ENCODE results near the gene TH. TPM values are rescaled to one million over a fixed set of nuclear protein-coding genes. Genes with fewer than 3 reads are reported as not detected.

Gene TH
- total RNA-seq, 1 donor: not detected

- TF ChIP-seq CTCF (IDR thresholded peaks at IDR 0.05; ENCODE audit: insufficient read depth, low read depth, low read length): peak; percentile 71
- peak; percentile 75 for DNase-seq (ENCODE audit: low read depth)
- no peak overlapping the region for H3K4me3 ChIP-seq (ENCODE audit: low read depth, low read length)
Measured at GRCh38 chr11:2149864-2150847, 21.5 kb downstream of the TH start.

GRCh38 chr11:2149460-2149859, 22.2 kb downstream of the TH start:
- DNase-seq (ENCODE audit: low read depth): no peak
- no peak for TF ChIP-seq CTCF (IDR thresholded peaks at IDR 0.05; ENCODE audit: insufficient read depth, low read depth, low read length)
- H3K4me3 ChIP-seq (ENCODE audit: low read depth, low read length): no peak overlapping the region

- H3K4me3 ChIP-seq (ENCODE audit: low read depth, low read length): no peak overlapping the region
- DNase-seq (ENCODE audit: low read depth): no peak
- no peak for TF ChIP-seq CTCF (IDR thresholded peaks at IDR 0.05; ENCODE audit: insufficient read depth, low read depth, low read length)
Measured at GRCh38 chr11:2148595-2148994, 23.0 kb downstream of the TH start.

- H3K4me3 ChIP-seq (ENCODE audit: low read depth, low read length): no peak overlapping the region
- DNase-seq (ENCODE audit: low read depth): no peak
- no peak for TF ChIP-seq CTCF (IDR thresholded peaks at IDR 0.05; ENCODE audit: insufficient read depth, low read depth, low read length)
Measured at GRCh38 chr11:2147391-2147790, 24.2 kb downstream of the TH start.

GRCh38 chr11:2146051-2146450, 25.6 kb downstream of the TH start:
- no peak for DNase-seq (ENCODE audit: low read depth)
- TF ChIP-seq CTCF (IDR thresholded peaks at IDR 0.05; ENCODE audit: insufficient read depth, low read depth, low read length): no peak
- no peak overlapping the region for H3K4me3 ChIP-seq (ENCODE audit: low read depth, low read length)

GRCh38 chr11:2144544-2145248, 26.9 kb downstream of the TH start:
- no peak for DNase-seq (ENCODE audit: low read depth)
- TF ChIP-seq CTCF (IDR thresholded peaks at IDR 0.05; ENCODE audit: insufficient read depth, low read depth, low read length): no peak
- no peak overlapping the region for H3K4me3 ChIP-seq (ENCODE audit: low read depth, low read length)

All from fibroblast of villous mesenchyme (primary cell).